PC-3 (cell line): ENCODE data around the gene GLI3. TPM values are rescaled to one million over a fixed set of nuclear protein-coding genes. Genes with fewer than 3 reads are reported as not detected.

ENCODE experiments used
- ATAC-seq: fragments of 200-7000 bp; cut with Tn5 transposase; 2 replicates; pipeline ENCODE4 v1.9.1; 2020; ENCODE audit warnings: mild to moderate bottlenecking, moderate library complexity
- BruUV-seq: library from RNA; stranded (reverse); fragments of 400-500 nt; replicated peaks from 2 replicates; lab custom pipeline; 2021; lab: Mats Ljungman, UMichigan
- CTCF ChIA-PET: fragments of 300-600 bp; sonication (Branson Sonifier 250); formaldehyde crosslinking; loops from one replicate; lab custom pipeline; 2022; ENCODE audit warnings: antibody characterized with exemption; lab: Charles Lee
- POLR2A ChIA-PET: fragments of 300-600 bp; sonication (Branson Sonifier 250); formaldehyde crosslinking; loops from one replicate; lab custom pipeline; 2022; ENCODE audit warnings: antibody characterized with exemption; ENCODE audit not compliant: unreplicated experiment; lab: Charles Lee
- DNase-seq: peaks from one replicate; pipeline ENCODE4 v3.0.0-alpha.2; 2015
- H2AFZ ChIP-seq: fragments of 300-600 bp; sonication (generic); 2 replicates; pipeline ENCODE4 v1.6.0; 2016; ENCODE audit warnings: antibody characterized with exemption, low read length
- H3F3A ChIP-seq: fragments of 300-600 bp; sonication (generic); one replicate; pipeline ENCODE4 v1.6.0; 2017; ENCODE audit warnings: antibody characterized with exemption, low read length, control low read depth, mild to moderate bottlenecking; ENCODE audit not compliant: unreplicated experiment
- H3K27ac ChIP-seq: fragments of 300-600 bp; sonication (generic); 2 replicates; pipeline ENCODE4 v1.5.1; 2016; ENCODE audit warnings: mild to moderate bottlenecking, low read length
- H3K27me3 ChIP-seq: fragments of 300-600 bp; sonication (generic); 2 replicates; pipeline ENCODE4 v1.6.1; 2016; ENCODE audit warnings: low read length, mixed read lengths
- H3K36me3 ChIP-seq: fragments of 300-600 bp; sonication (generic); 2 replicates; pipeline ENCODE4 v1.6.1; 2016; ENCODE audit warnings: low read depth, mixed run types, low read length, mixed read lengths
- H3K4me1 ChIP-seq: fragments of 300-600 bp; sonication (generic); 2 replicates; pipeline ENCODE4 v1.5.1; 2016; ENCODE audit warnings: low read length; ENCODE audit not compliant: insufficient read depth
- H3K4me2 ChIP-seq: fragments of 300-600 bp; sonication (generic); 2 replicates; pipeline ENCODE4 v1.6.0; 2016; ENCODE audit warnings: low read length
- H3K4me3 ChIP-seq: fragments of 300-600 bp; sonication (generic); 2 replicates; pipeline ENCODE4 v1.5.1; 2016; ENCODE audit warnings: mild to moderate bottlenecking, low read length, mixed read lengths
- H3K79me2 ChIP-seq: fragments of 300-600 bp; sonication (generic); 2 replicates; pipeline ENCODE4 v1.6.1; 2017; ENCODE audit warnings: low read length, mixed read lengths
- H3K9ac ChIP-seq: fragments of 300-600 bp; sonication (generic); 2 replicates; pipeline ENCODE4 v1.6.0; 2016; ENCODE audit warnings: mild to moderate bottlenecking, low read length
- H3K9me2 ChIP-seq: fragments of 300-600 bp; sonication (generic); replicated peaks from 2 replicates; pipeline ENCODE4 v1.6.1; 2016; ENCODE audit warnings: mixed run types, low read length, mixed read lengths
- H3K9me3 ChIP-seq: fragments of 300-600 bp; sonication (generic); 2 replicates; pipeline ENCODE4 v1.6.1; 2016; ENCODE audit warnings: low read length, mixed read lengths
- H4K20me1 ChIP-seq: fragments of 300-600 bp; sonication (generic); 2 replicates; pipeline ENCODE4 v1.6.1; 2016; ENCODE audit warnings: low read length, mixed read lengths
- CTCF ChIP-seq: fragments of 300-600 bp; sonication (generic); conservative IDR thresholded peaks from 2 replicates; pipeline ENCODE4 v1.5.1; 2017; ENCODE audit warnings: antibody characterized with exemption, low read depth, mild to moderate bottlenecking, low read length
- EZH2 ChIP-seq: fragments of 300-600 bp; sonication (generic); IDR thresholded peaks from one replicate; pipeline ENCODE4 v1.6.1; 2017; ENCODE audit warnings: antibody characterized with exemption, mild to moderate bottlenecking, low read length; ENCODE audit not compliant: unreplicated experiment
- EZH2phosphoT487 ChIP-seq: fragments of 300-600 bp; sonication (generic); IDR thresholded peaks from 2 replicates; pipeline ENCODE4 v1.6.1; 2018; ENCODE audit warnings: mild to moderate bottlenecking, antibody characterized with exemption, low read length, borderline replicate concordance
- intact Hi-C: fragments of 100-400 bp; cut with micrococcal nuclease; formaldehyde crosslinking; loops from 2 replicates; pipeline ENCODE4 v1.9.0; 2023
- total RNA-seq: library from RNA; depleted of rRNA; stranded (reverse); fragments of >200 nt; gene quantifications from 2 replicates; pipeline ENCODE4 v1.2.3, GENCODE V29; 2014

Gene GLI3
- total RNA-seq, 1 experiment from 2014 or later = 3.5 TPM

GRCh38 chr7:42154173-42154572, 82.8 kb downstream of the GLI3 start:
- Histone ChIP-seq H3K27ac (no peak overlapping the region), H3K9me2 (no peaks in the 10 kb centered on the region), H3K9ac (no peak overlapping the region), H3K9me3 (no peaks in the 10 kb centered on the region), H3F3A (no peaks in the 10 kb centered on the region), H3K4me1 (no peaks in the 10 kb centered on the region; the same call in 1 of the 2 replicates), H3K4me3 (no peak overlapping the region), H2AFZ (no peak overlapping the region), H3K79me2 (no peaks in the 10 kb centered on the region; the same call in 1 of the 2 replicates), H3K36me3 (no peaks in the 10 kb centered on the region), H4K20me1 (no peaks in the 10 kb centered on the region), H3K27me3 (no peaks in the 10 kb centered on the region), H3K4me2 (no peak overlapping the region)
- BruUV-seq = no TSS peak
- POLR2A ChIA-PET = no interaction called here
- CTCF ChIA-PET = no interaction called here
- ATAC-seq (no peak), DNase-seq (no peak)
- TF ChIP-seq EZH2 = no peak
- no peak for TF ChIP-seq CTCF
- no peak for TF ChIP-seq EZH2phosphoT487
- intact Hi-C loops = no loop called here

GRCh38 chr7:42152329-42153205, 84.4 kb downstream of the GLI3 start:
- Histone ChIP-seq H3F3A (no peaks in the 10 kb centered on the region), H3K4me2 (no peak overlapping the region), H3K36me3 (no peaks in the 10 kb centered on the region), H4K20me1 (no peaks in the 10 kb centered on the region), H3K27ac (no peak overlapping the region; the same call in 1 of the 2 replicates), H3K9ac (no peak overlapping the region), H3K4me3 (no peak overlapping the region), H3K9me3 (no peaks in the 10 kb centered on the region), H3K9me2 (no peaks in the 10 kb centered on the region), H2AFZ (no peak overlapping the region), H3K27me3 (no peaks in the 10 kb centered on the region), H3K4me1 (no peaks in the 10 kb centered on the region; the same call in 1 of the 2 replicates), H3K79me2 (no peaks in the 10 kb centered on the region; the same call in 1 of the 2 replicates)
- no TSS peak for BruUV-seq
- intact Hi-C loops = no loop called here
- DNase-seq = peak; percentile 43
- ChIA-PET CTCF (no interaction called here), POLR2A (no interaction called here)
- ATAC-seq = peak; percentile 85
- TF ChIP-seq EZH2 (no peak), EZH2phosphoT487 (no peak), CTCF (no peak)

GRCh38 chr7:42151309-42151708, 85.7 kb downstream of the GLI3 start:
- no peaks in the 10 kb centered on the region for H3K27me3 ChIP-seq
- CTCF ChIA-PET = no interaction called here
- no peaks in the 10 kb centered on the region for H4K20me1 ChIP-seq
- no peak overlapping the region for H3K4me3 ChIP-seq
- no peak overlapping the region for H3K4me2 ChIP-seq
- no peaks in the 10 kb centered on the region for H3K36me3 ChIP-seq
- no peaks in the 10 kb centered on the region; the same call in 1 of the 2 replicates for H3K79me2 ChIP-seq
- BruUV-seq = no TSS peak
- no peak overlapping the region for H3K27ac ChIP-seq
- ATAC-seq (no peak), DNase-seq (no peak)
- POLR2A ChIA-PET = no interaction called here
- no peak overlapping the region for H2AFZ ChIP-seq
- no peaks in the 10 kb centered on the region for H3K9me3 ChIP-seq
- TF ChIP-seq CTCF (no peak), EZH2phosphoT487 (no peak), EZH2 (no peak)
- no peaks in the 10 kb centered on the region for H3K9me2 ChIP-seq
- no peaks in the 10 kb centered on the region; the same call in 1 of the 2 replicates for H3K4me1 ChIP-seq
- intact Hi-C loops = no loop called here
- H3F3A ChIP-seq = no peaks in the 10 kb centered on the region
- no peak overlapping the region for H3K9ac ChIP-seq
